Measurements from ENCODE around the gene CCDC197.
A peak's percentile ranks its signal among the peaks of the same experiment; 100 is the strongest.

The CCDC197 gene

GRCh38 chr14:93997082-93997481 lies at the start of gene CCDC197:
CCDC197 (plus strand) TSS chr14:93997301; CDS start chr14:93998132, 831 bp downstream.
- no peaks in the 10 kb centered on the region for H3K9me3 ChIP-seq (ENCODE audit: control insufficient read depth, low read length)
- H3K36me3 ChIP-seq (ENCODE audit: control insufficient read depth, insufficient read depth, low read length) = no peaks in the 10 kb centered on the region
- H3K9ac ChIP-seq (ENCODE audit: low read length) = no peak within 1 kb of the TSS
- no peaks in the 10 kb centered on the region for H3K4me1 ChIP-seq (ENCODE audit: control insufficient read depth, insufficient read depth, low read length)
- peaks cover 22% of the 10 kb centered on the region for H3K27me3 ChIP-seq (ENCODE audit: control insufficient read depth, insufficient read depth, low read length)
- no peak within 1 kb of the TSS for H3K4me3 ChIP-seq (ENCODE audit: low read length)

- Histone ChIP-seq H3K36me3 (ENCODE audit: control insufficient read depth, insufficient read depth, low read length) (no peaks in the 10 kb centered on the region), H3K4me3 (ENCODE audit: low read length) (no peak overlapping the region), H3K27me3 (ENCODE audit: control insufficient read depth, insufficient read depth, low read length) (no peaks in the 10 kb centered on the region), H3K9ac (ENCODE audit: low read length) (no peak overlapping the region), H3K4me1 (ENCODE audit: control insufficient read depth, insufficient read depth, low read length) (no peaks in the 10 kb centered on the region), H3K9me3 (ENCODE audit: control insufficient read depth, low read length) (no peaks in the 10 kb centered on the region)
Measured at GRCh38 chr14:93949511-93950075, 47.5 kb upstream of the CCDC197 start.

- H3K4me1 ChIP-seq (ENCODE audit: control insufficient read depth, insufficient read depth, low read length) = peaks cover 8% of the 10 kb centered on the region
- H3K9ac ChIP-seq (ENCODE audit: low read length) = no peak overlapping the region
- no peak overlapping the region for H3K4me3 ChIP-seq (ENCODE audit: low read length)
- H3K9me3 ChIP-seq (ENCODE audit: control insufficient read depth, low read length) = no peaks in the 10 kb centered on the region
- no peaks in the 10 kb centered on the region for H3K27me3 ChIP-seq (ENCODE audit: control insufficient read depth, insufficient read depth, low read length)
- H3K36me3 ChIP-seq (ENCODE audit: control insufficient read depth, insufficient read depth, low read length) = no peaks in the 10 kb centered on the region
Measured at GRCh38 chr14:93950948-93951634, 46.0 kb upstream of the CCDC197 start.

- Histone ChIP-seq H3K4me3 (ENCODE audit: low read length) (no peak overlapping the region), H3K9me3 (ENCODE audit: control insufficient read depth, low read length) (no peaks in the 10 kb centered on the region), H3K4me1 (ENCODE audit: control insufficient read depth, insufficient read depth, low read length) (peaks cover 8% of the 10 kb centered on the region), H3K9ac (ENCODE audit: low read length) (no peak overlapping the region), H3K27me3 (ENCODE audit: control insufficient read depth, insufficient read depth, low read length) (no peaks in the 10 kb centered on the region), H3K36me3 (ENCODE audit: control insufficient read depth, insufficient read depth, low read length) (no peaks in the 10 kb centered on the region)
Measured at GRCh38 chr14:93951635-93952540, 45.2 kb upstream of the CCDC197 start.

GRCh38 chr14:93952829-93953228 lies 44.3 kb upstream of the CCDC197 start:
- Histone ChIP-seq H3K4me1 (ENCODE audit: control insufficient read depth, insufficient read depth, low read length) (peaks cover 12% of the 10 kb centered on the region), H3K9me3 (ENCODE audit: control insufficient read depth, low read length) (no peaks in the 10 kb centered on the region), H3K9ac (ENCODE audit: low read length) (no peak overlapping the region), H3K36me3 (ENCODE audit: control insufficient read depth, insufficient read depth, low read length) (no peaks in the 10 kb centered on the region), H3K4me3 (ENCODE audit: low read length) (no peak overlapping the region), H3K27me3 (ENCODE audit: control insufficient read depth, insufficient read depth, low read length) (no peaks in the 10 kb centered on the region)

- H3K27me3 ChIP-seq (ENCODE audit: control insufficient read depth, insufficient read depth, low read length) = no peaks in the 10 kb centered on the region
- no peak overlapping the region for H3K9ac ChIP-seq (ENCODE audit: low read length)
- no peaks in the 10 kb centered on the region for H3K9me3 ChIP-seq (ENCODE audit: control insufficient read depth, low read length)
- H3K36me3 ChIP-seq (ENCODE audit: control insufficient read depth, insufficient read depth, low read length) = no peaks in the 10 kb centered on the region
- peaks cover 12% of the 10 kb centered on the region for H3K4me1 ChIP-seq (ENCODE audit: control insufficient read depth, insufficient read depth, low read length)
- no peak overlapping the region for H3K4me3 ChIP-seq (ENCODE audit: low read length)
Measured at GRCh38 chr14:93953263-93953662, 43.8 kb upstream of the CCDC197 start.

GRCh38 chr14:93953739-93954515 lies 43.2 kb upstream of the CCDC197 start:
- Histone ChIP-seq H3K9me3 (ENCODE audit: control insufficient read depth, low read length) (no peaks in the 10 kb centered on the region), H3K4me1 (ENCODE audit: control insufficient read depth, insufficient read depth, low read length) (peaks cover 15% of the 10 kb centered on the region), H3K4me3 (ENCODE audit: low read length) (no peak overlapping the region), H3K27me3 (ENCODE audit: control insufficient read depth, insufficient read depth, low read length) (no peaks in the 10 kb centered on the region), H3K9ac (ENCODE audit: low read length) (peak overlapping the region; percentile 9), H3K36me3 (ENCODE audit: control insufficient read depth, insufficient read depth, low read length) (no peaks in the 10 kb centered on the region)

GRCh38 chr14:93954516-93954830 lies 42.6 kb upstream of the CCDC197 start:
- H3K9me3 ChIP-seq (ENCODE audit: control insufficient read depth, low read length) = no peaks in the 10 kb centered on the region
- no peak overlapping the region for H3K4me3 ChIP-seq (ENCODE audit: low read length)
- H3K4me1 ChIP-seq (ENCODE audit: control insufficient read depth, insufficient read depth, low read length) = peaks cover 21% of the 10 kb centered on the region
- H3K27me3 ChIP-seq (ENCODE audit: control insufficient read depth, insufficient read depth, low read length) = no peaks in the 10 kb centered on the region
- H3K36me3 ChIP-seq (ENCODE audit: control insufficient read depth, insufficient read depth, low read length) = no peaks in the 10 kb centered on the region
- no peak overlapping the region for H3K9ac ChIP-seq (ENCODE audit: low read length)

- H3K9me3 ChIP-seq (ENCODE audit: control insufficient read depth, low read length) = no peaks in the 10 kb centered on the region
- H3K27me3 ChIP-seq (ENCODE audit: control insufficient read depth, insufficient read depth, low read length) = no peaks in the 10 kb centered on the region
- no peaks in the 10 kb centered on the region for H3K36me3 ChIP-seq (ENCODE audit: control insufficient read depth, insufficient read depth, low read length)
- peaks cover 28% of the 10 kb centered on the region for H3K4me1 ChIP-seq (ENCODE audit: control insufficient read depth, insufficient read depth, low read length)
- peak overlapping the region; percentile 32 for H3K9ac ChIP-seq (ENCODE audit: low read length)
- no peak overlapping the region for H3K4me3 ChIP-seq (ENCODE audit: low read length)
Measured at GRCh38 chr14:93954900-93955849, 41.9 kb upstream of the CCDC197 start.

GRCh38 chr14:93955850-93956481 lies 41.1 kb upstream of the CCDC197 start:
- Histone ChIP-seq H3K4me3 (ENCODE audit: low read length) (no peak overlapping the region), H3K27me3 (ENCODE audit: control insufficient read depth, insufficient read depth, low read length) (no peaks in the 10 kb centered on the region), H3K4me1 (ENCODE audit: control insufficient read depth, insufficient read depth, low read length) (peaks cover 33% of the 10 kb centered on the region), H3K36me3 (ENCODE audit: control insufficient read depth, insufficient read depth, low read length) (no peaks in the 10 kb centered on the region), H3K9ac (ENCODE audit: low read length) (peak overlapping the region; percentile 32), H3K9me3 (ENCODE audit: control insufficient read depth, low read length) (no peaks in the 10 kb centered on the region)
